ENCODE measurements around the gene HEMK1.

Gene HEMK1

DNA sequence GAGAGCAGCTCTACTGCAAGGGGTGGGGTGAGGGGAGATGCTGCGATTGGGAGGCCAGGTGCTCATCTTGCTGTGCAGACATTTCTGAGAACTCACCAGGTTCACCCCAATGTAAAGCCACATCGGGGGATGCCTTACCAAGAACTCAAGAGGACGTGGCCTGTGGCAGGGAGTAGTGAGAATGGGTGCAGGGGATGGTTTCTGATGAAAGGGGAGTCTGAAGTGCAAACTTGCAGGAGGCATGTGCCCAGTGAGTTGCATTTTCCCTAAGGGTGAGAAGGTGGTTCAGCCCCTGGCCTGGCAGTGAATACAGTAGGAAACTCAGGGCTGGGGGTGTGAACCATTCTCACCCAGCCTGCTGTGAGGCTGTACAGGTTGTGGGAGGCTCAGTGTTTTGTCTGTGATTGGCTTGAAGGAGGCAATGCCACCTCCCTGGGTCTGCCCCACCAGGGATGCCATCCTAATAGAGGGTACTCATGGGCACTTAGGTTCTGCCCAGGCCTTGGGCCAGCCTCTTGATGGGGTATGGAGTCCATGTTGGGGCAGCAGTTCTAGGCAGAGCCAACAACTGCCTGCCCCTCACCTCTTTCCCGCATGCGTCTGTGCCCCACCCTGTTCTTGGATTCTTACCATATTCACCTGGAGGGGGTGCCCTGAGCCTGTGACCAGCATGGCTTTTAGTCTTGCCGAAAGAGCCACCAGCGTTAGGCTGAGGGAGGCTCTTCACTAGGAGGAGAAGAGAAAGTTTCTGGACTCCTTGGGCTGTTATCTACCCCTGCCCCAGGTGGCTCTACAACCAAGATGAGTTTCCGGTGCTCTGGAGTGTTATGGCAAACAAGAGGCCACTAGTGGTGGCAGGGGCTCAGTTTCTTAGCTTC, 4.5 kb downstream of the HEMK1 start:
- DNase-seq (ENCODE audit: low read depth, low spot score): no peak

DNA sequence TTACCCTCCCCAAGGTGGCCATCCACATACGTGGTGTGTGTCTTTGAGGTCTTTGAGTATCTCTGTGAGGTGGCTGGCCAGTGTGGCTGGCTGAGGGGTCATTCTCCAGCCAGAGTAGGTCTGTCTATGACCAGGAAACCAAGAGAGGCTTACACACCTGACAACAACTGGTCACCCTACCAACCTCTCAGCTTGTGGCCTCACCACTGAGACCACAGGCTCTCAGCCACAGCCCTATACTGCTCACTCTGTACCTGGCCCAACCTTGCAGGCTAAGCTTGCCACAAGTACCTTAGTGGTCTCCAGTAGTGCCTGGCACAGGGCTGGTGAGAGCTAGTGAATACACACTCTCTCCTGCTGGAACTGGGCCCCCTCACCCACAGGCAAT, 5.1 kb downstream of the HEMK1 start:
- no peak for DNase-seq (ENCODE audit: low read depth, low spot score)

DNA sequence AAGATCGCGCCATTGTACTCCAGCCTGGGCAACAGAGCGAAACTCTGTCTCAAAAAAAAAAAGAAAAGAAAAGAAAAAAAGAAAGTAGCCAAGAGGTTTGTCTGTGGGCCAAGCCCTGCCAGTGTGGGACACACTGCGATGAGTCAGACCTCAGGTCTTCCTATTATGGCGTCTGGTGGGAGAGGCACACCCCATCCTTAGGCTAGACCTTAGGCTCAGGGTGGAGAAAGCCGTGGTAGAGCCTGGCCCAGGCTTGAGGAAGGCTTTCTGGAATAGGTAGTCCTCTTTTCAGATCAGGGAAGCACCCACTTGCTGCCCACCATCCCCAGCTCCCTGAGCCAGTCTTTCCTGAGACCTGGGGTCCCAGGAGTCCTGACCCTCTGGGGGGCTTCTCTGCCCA, 6.0 kb downstream of the HEMK1 start:
- DNase-seq (ENCODE audit: low read depth, low spot score): no peak

DNA sequence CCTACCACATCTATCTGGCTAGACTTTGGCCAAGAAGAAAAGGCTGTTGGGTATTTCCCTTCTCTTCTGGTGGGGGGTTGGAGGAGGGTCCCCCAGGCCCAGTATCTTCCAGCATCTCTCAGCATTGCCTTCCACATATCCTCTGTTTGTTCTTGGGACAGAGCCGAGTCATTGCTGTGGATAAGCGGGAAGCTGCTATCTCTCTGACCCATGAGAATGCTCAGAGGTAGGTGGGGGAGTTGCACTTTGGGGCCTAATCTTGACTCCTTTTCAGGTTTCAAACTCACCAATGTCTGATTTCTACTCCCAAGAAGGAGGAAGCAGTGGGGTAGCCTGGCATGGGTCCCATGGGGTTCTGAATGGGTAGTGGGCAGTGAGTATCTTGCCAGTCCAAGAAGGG, 8.0 kb downstream of the HEMK1 start:
- DNase-seq (ENCODE audit: low read depth, low spot score): no peak

DNA sequence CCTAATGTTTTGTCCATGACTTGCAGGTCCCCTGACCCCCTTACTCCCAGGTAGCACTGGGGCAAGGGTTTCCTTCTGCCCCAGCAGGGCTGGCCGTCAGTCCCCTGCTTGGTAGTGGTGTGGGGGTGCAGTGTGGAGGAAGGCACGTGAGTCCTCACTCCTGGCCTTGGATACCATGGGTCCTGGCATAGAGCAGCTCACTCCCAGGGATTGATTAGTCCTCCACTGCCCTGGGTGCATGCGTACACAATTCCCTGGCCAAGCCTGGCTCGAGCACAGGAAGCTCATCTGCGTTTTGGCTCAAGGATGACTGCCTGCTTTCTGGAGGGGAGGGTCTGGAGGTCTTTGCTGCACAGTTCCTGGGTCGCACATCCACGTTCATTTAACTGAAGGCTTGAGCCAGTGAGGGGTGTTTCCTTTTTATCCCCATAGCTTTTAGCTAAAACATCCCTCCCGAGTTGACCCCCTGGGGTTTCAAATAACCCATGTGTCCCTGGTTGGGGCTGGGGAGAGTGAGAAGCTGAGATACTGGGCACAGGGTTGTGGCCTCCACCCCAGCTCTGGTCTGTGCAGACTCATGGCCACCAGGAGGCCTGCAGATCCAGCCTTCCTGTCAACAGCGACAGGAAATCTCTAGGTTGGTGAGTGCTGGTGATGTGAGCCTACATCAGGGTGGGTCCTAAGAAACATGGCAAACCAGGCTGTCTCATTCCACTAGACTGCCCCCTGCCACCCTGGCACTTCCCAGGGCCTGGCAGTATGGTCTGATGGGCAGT, 11.5 kb downstream of the HEMK1 start:
- no peak for DNase-seq (ENCODE audit: low read depth, low spot score)

DNA sequence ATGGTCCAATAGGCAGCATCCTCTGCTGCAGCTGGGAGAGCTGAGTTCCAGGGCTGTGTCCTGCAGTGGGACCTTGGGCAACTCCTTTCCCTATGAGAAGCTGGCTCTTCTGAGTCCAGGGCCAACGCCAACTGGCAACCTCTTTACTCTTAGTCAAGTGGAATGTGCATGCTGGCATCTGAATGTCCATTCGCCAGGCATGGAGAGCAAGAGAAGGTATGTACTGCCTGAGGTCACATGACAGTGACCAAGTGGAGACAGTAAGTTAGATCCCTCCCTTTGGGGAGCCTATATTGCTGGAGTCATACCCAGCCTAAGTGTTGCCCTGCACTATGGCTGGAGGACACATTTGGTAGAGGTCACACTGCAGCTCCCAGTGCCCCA, 12.1 kb downstream of the HEMK1 start:
- DNase-seq (ENCODE audit: low read depth, low spot score): no peak

DNA sequence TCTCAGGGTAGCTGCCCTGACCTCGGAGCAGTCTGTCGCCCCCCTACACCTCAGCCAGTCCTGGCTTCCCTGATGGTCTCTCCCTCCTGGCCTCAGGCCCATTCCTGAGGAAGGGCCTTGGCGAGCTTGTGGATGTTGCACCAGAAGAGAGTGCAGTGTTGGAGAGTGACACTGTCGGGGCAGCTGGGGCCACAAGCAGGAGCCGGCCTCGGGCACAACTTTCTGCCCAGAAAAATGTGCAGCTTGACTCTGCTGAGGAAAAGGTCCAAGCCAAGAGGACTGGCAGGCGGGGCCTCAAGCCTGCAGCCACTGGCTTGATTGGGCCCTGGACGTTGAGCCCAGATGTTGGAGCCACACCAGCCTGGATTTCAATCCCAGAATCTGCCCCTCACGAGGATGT, 12.8 kb downstream of the HEMK1 start:
- no peak for DNase-seq (ENCODE audit: low read depth, low spot score)

DNA sequence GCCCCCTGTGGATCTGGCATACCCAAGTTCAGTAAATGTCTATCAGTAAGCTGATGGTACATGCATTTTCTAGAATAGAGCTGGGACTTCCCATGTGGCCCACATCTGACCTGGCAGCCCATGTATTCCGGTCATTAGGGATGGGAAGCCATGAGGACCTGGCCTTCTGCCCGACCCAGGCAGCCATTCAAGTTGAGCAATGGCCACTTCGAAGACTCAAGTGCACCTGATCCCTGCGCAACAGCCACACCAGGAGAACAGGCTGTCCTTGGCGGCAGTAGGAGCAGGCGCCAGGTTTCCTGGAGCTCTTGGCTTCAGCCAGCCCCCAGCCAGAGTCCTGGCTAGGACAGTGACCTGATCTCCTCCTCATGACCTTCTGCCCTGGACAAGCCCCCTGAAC, 14.6 kb downstream of the HEMK1 start:
- DNase-seq (ENCODE audit: low read depth, low spot score): no peak

DNA sequence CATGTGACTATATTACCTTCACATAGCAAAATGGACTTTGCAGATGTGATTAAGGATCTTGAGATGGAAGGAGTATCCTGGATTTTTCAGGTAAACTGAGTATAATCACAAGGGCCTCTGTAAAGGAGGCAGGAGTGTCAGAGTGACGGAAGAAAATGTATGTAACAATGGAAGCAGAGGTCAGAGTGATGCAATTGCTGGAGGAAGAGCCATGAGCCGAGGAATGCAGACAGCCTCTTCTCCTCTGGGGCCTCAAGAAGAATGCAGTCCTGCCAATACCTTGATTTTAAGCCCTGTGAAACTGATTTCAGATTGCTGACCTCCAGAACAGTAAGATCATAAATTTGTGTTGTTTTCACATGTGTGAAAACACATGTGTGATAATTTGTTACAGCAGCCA, 15.1 kb downstream of the HEMK1 start:
- DNase-seq (ENCODE audit: low read depth, low spot score): no peak

DNA sequence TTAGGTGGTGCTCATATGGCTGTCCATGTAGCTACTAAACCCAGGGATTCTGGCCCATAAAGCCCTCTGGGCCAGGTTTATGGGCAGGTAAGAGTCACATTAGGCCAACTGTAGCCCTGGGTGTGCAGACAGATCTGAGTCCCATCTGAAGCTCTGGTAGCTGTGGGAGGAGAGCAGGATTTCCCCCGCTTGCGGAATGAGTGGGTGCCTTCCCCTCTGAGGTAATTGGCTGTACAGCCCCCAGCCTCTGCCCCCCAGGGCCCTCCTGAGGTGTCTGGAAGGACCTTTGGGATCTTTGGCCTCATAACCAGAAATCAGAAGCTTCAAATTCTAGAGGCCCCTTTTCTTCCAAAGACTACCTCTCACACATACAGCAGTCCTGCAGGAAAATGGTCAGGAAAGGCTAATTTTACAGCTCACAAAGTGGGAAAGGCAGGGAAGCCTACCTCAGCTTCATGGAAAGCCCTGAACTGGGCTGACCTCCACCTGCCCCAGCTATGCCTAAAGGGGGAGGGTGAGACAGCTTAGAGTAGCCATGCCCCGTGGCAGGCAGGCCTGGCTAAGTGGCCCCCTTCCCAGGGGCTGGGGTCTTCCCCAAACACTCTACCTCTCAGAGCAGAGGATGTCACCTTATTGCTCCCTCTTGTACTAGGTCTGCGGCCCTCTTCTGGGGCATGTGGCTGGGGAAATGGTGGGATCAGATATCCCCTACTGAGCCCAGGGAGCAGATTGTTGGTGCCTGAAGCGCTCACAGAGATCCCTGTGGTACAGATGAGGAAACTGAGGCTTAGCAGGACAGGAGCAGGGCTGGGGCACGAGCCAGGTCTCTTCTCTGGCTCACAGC, 16.8 kb downstream of the HEMK1 start:
- no peak for DNase-seq (ENCODE audit: low read depth, low spot score)

DNA sequence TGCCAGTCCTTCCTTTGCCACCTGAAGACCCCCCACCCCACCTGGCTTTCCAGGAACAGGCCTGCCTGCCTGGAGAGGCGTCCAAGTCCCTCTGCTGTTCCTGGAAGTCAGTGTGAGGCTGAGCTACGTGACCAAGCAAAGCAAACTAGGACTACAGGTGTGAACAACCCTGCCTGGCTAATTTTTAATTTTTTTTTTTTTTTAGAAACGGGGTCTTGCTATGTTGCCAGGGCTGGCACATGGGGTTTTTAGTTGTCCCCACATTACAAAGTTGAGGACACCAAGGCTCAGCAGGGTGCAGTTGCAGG, 17.4 kb downstream of the HEMK1 start:
- no peak for DNase-seq (ENCODE audit: low read depth, low spot score)

DNA sequence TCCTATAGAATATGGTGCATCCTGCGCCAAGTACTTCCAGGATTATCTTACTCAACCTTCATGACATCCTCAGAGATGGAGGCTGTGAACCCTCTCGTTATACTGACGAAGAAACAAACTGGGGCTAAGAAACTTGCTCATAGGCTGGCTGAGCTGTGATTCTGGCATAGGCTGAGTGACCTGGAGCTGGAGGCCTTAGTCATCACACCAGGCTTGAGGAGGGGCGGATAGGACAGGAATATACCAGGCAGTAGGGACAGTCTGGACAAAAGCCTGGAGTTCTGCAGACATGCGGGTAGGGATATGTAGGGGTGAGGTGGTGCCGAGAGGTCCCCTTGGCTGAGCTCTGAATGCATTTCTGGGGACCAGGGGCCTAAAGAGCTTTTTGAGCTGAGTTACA, 18.1 kb downstream of the HEMK1 start:
- no peak for DNase-seq (ENCODE audit: low read depth, low spot score)

DNA sequence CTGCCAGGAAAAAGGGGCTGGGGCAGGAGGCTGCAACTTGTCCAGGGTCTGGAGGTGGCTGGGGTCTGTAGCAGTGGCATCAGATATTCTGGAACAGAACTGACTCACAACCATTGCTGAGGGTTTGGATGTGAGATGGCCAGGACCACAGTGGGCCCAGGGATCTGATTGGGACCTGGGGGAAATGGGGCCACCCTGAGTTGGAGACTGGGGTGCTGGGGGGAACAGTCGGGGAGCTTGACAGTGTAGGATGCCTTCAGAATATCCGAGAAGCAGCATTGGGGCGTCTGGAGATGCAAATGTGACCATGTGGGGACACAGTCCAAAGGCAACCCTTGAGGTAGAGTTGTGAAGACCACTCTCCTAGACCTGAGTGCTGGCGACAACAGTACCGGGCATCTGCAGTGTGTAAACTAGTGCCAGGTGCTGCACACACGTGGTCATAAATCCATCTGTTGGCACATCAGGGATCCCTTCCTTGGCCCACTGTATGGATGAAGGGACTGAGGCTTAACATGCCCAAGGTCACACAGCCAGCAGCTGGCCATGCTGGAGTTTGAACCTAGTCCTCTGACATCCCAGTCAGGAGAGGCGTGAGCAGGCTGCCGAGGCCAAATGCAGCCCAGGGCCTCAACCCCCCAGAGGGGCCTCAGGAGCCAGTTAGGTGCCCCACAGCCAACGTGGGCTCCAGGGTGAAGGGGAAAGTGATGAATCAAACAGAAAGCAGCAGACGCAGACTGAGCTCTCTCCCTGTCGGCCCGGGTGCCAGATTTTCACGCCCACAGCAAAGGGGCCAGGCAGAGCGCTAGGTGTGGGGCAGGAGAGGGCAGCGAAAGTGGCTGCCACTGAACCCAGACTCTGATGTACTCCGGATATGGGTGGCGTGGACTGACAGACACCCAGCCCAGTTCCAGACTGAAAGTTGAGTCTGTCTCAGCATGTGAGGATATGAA, 18.8 kb downstream of the HEMK1 start:
- no peak for DNase-seq (ENCODE audit: low read depth, low spot score)

DNA sequence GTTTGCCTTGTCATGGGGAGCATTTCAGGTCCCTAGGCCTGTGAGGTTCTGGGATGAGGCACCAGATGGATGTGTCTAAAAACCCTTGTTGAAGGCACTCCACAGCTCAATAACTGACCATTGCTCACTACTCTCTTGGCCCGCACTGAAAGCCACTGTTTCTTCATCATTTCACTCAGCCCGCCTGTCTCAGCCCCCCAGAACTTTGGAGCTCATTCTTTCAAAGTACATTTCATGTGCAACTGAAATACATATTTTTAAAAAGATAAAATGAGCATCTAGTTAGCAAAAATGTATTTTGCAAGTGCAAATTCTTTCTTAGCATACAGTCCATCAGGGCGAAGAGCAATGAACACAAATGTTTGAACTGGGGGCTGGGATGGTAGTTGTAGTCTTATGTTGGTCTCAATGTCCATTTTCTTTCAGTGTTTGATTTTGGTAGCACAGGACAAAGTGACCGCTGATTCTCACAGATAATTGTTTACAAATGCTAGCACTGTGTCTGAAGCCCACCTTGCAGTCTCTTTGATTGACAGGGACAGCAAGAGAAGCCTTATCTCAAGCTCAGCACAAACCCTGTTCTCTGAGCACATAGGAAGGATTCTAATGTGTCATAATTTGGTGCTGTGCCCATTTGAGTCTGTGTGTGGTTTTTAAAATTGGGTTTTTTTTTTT, 19.6 kb downstream of the HEMK1 start:
- no peak for DNase-seq (ENCODE audit: low read depth, low spot score)

DNA sequence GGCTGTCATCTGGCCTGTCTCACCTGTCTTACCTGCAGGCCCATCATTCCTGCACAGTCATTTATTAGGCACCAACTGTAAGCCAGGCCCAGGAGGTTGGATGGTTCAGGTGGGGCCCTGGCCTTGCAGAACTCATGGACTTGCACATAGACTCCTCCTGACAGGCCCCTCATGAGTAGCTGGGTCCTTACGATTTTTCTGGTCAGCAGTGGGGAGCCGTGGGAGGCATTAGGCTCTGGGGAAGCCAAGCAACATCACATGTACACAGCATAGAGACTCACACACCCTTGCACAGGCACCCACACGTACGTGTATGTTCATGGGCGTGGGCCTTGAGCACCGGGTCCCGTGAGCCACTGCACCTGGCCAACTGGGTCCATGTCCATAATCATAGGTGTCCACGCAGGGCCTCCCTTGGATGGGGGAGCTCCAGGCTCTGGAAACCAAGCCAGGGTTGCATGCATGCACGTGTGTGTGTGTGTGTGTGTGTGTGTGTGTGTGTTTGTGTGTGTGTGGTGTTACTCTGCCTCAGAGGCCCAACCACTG, 21.9 kb downstream of the HEMK1 start:
- DNase-seq (ENCODE audit: low read depth, low spot score): no peak

DNA sequence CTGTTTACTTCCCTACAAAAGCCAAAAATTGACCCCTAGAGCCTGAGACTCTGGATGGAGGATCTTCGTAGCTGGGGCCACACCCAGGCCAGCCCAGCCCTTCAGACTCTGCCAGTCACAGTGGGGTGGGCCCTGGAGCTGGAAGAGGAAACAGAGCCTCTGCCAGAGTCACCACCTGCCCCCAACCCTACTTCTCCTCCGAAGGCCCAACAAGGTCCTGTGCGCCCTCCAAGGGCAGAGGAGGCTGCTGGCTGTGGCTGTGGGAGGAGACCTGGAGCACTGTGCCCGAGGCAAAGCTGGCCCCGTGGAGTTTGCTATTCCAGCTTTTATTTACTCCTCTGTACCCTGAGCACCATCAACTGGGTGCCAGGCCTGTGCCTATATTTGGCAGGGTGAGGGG, 23.2 kb downstream of the HEMK1 start:
- DNase-seq (ENCODE audit: low read depth, low spot score): no peak

DNA sequence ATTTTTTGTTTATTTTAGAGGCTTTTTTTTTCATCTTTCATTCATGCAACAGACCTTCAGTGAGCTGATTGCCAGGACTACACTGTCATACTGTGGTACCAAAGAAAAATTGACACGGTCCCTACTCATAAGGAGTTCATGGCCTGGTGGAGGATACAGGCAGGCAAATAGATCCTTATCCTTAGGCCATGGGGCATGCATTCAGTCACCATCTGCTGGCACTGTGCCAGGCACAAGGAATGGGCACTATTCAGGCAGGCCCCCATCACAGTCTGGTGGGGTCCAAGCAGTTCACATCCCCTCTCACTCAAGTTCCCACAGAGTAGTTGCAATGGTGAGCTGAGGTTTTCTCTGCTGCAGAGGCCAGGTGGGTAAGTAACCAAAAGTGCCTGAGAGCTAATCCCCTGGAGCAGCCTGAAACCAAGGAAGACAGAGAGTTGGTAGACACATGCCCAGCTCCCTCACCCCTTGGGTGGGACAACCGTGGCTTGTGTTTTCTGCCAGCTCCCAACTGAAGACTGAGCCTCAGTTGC, 25.0 kb downstream of the HEMK1 start:
- DNase-seq (ENCODE audit: low read depth, low spot score): no peak

DNA sequence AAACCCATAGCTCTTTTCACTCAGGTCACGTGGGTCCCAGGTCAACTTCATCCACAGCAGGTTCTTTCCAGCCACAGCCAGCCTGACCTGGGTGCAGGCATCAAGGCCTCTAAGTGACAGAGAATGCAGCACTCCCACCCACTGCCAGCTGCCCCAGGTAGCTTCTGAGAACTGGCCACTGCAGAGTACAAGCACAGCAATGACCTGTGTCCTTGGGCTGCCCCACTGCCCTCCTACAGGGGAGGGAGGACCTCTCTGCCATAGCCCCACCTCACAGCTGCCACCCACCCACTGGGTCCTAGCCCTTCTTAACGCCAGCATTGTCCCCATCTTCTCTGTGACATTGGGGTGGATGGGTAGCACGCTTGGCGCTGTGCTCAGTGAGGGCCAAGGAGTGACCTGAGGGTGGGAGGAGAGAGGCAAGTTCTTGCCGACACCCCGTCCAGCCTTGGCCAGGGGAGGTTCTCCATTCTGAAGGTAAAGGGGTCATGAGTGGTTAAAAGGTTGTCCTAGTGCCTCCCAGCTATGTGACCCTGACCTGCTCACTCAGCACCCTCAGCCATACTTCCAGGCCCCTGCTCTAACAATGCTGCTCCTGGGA, 29.9 kb downstream of the HEMK1 start:
- no peak for DNase-seq (ENCODE audit: low read depth, low spot score)

DNA sequence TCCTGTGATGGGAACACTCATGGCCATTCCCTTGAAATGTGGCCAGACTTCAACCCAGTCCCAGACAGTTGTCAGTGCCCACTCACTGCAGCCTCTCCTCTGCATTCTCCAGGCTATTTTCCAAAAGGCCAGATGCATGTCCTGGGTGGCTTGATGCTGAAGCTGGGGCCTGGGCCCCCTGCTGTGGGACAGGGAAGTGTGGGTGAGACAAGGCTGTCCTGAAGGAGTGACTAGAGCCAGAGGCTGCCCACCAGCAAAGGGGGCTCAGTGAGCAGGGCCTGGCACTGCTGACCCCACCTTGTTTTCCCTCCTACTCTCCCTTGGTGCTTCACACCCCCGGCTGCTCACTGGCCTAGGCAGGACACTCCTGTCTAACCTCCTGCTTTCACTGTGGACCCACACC, 30.4 kb downstream of the HEMK1 start:
- no peak for DNase-seq (ENCODE audit: low read depth, low spot score)
